Measurements from ENCODE around the gene LCE6A.

GRCh38 chr1:152824964-152825363 is 17.7 kb upstream of the LCE6A start:
- no peak for TF ChIP-seq CTCF (IDR thresholded peaks at IDR 0.05)
- TF ChIP-seq POLR2A (IDR thresholded peaks at IDR 0.05): no peak
